GM19193 (cell line): Measurements from ENCODE around the gene GOLGA1.
A peak's percentile ranks its signal among the peaks of the same experiment; 100 is the strongest.

Source experiments
- POLR2A ChIP-seq: IDR thresholded peaks from 4 replicates; pipeline ENCODE4 v1.6.1; 2011; ENCODE audit not compliant: insufficient read depth, insufficient read length; ENCODE audit errors: extremely low read depth

GOLGA1 gene, protein sequence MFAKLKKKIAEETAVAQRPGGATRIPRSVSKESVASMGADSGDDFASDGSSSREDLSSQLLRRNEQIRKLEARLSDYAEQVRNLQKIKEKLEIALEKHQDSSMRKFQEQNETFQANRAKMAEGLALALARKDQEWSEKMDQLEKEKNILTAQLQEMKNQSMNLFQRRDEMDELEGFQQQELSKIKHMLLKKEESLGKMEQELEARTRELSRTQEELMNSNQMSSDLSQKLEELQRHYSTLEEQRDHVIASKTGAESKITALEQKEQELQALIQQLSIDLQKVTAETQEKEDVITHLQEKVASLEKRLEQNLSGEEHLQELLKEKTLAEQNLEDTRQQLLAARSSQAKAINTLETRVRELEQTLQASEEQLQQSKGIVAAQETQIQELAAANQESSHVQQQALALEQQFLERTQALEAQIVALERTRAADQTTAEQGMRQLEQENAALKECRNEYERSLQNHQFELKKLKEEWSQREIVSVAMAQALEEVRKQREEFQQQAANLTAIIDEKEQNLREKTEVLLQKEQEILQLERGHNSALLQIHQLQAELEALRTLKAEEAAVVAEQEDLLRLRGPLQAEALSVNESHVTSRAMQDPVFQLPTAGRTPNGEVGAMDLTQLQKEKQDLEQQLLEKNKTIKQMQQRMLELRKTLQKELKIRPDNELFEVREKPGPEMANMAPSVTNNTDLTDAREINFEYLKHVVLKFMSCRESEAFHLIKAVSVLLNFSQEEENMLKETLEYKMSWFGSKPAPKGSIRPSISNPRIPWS

DNA sequence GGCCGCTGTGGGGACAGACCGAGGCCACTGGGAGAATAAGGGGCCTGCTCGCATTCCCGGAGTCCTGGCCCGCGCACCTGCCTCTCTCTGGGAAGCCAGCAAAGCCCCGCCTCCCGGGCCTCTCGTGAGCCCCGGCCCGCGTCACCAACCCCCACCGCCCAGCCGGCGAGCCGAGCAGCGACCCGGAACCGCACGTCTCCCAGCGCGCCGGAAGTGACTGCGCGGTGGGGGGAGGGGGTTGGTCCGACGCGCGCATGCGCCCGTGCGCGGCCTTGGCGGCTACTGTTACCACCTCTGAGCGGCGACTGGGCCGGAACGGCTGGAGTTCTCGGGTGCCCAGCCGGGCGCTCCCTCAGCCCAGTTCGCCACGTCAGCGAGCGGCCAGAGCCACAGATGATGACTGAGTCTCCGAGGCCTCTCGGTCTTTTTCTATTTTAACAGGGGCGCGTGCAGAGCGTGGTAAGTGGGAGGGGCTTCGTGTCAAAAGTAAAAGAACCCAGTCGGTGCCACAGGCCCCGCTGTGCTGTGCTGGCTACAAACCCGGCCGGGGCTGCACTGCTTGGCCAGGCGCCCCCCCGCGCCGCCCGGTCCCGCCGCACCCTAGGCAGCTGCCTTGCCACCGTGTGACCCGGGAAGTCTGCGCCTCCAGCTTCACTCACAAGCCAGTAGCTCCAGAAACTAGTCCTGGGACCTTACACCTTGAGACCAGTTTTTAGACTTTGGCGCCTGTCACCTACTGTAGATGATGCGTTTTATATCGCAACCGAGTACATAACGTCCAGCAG, at the start of gene GOLGA1:
TSS of gene GOLGA1 (minus strand) at position 190 of the 785 bp plus-strand sequence. CDS start 2,372 bp downstream, outside the sequence.
- peak; percentile 91 for TF ChIP-seq POLR2A

DNA sequence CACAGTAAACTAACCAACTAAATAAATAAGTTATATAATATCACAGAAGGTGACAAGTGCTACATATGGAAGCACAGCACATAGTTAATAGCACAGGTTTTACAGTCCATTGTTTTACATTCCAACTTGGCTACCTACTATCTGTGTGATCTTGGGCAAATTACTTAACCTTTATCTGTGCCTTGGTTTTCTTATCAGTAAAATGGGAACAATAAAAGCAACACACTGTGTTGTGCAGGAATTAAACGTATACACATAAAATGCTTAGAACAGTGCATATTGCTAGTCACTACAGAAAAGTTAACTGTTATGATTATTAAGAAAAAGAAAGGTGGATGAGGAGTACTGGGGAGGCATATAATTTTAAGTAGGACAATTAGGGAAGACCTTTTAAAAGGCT, 42.8 kb upstream of the GOLGA1 start:
- no peak for TF ChIP-seq POLR2A

DNA sequence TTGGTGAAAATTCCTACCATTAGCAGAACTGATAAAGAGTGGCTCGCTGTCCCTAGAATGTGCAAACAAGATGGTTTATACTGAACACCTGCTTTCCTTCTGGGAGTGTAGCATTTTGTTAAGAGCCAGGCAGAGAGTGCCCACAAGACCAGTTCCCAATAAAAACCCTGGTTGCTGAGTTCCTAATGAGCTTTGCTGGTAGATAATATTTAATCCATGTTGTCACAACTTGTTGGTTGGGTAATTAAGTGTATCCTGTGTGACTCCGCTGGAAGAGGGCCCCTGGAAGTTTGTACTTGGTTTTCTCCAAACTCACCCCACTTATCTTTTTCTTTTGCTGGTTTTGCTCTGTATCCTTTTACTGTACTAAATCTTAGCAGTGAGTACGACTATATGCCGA, 39.5 kb upstream of the GOLGA1 start:
- no peak for TF ChIP-seq POLR2A

DNA sequence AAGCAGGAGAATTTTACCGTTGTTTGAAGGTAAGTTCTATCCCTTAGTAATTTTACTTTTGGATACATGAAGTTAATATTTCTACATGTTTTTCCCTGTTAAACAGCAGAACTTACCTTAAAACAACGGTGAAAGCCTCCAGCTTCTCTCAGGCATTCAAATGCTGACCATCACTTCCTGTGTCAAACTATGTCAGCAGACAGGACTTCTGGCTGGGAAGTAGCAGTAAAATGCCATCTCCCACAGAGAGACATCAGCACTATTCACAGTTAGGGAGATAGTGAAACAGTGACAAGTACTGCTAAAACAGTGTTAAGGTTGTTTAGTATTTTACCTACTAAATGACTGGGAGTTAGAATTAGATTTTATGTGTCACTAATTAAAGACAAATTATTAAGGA, 34.2 kb upstream of the GOLGA1 start:
- TF ChIP-seq POLR2A, result no peak

DNA sequence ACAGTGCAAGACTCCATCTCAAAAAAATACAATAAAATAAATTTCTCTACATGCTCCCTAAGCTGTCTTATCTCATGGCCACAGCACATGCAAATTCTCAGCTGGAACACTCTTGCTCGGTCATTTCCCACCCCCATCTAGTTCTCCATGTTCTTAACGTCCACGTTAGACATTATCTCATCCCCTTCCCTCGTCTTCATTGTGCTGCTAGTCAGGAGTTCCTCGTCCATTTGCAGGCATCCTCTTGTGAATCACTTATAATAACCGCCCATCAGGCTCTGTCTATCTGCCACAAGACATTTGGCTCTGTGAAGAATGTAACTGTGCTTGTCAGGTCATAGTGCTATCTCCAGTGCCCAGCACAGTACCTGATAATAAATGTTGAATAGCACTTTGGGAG, 32.9 kb upstream of the GOLGA1 start:
- no peak for TF ChIP-seq POLR2A

DNA sequence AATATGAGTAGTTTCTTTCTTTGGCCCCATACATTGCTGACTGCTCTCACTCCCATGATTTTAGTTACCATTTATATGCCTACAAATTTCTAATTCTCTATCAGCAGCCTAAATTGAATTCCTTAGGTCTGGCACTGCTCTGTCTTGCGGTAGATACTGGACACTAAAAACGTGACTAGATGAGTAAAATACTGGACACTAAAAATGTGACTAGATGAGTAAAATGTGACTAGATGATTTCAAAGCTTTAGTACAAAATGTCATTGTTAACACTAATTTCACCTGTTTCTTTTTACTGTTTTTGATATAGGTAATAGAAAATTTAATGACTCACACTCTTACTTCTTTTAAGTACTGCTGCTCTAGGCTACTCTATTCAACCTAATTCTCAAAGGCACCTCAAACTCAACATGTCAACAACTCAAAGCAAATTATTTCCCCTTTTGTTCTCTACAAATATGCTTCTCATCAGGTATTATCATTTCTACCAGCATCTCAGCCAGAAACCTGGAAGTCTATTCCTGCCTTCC, 31.4 kb upstream of the GOLGA1 start:
- no peak for TF ChIP-seq POLR2A

DNA sequence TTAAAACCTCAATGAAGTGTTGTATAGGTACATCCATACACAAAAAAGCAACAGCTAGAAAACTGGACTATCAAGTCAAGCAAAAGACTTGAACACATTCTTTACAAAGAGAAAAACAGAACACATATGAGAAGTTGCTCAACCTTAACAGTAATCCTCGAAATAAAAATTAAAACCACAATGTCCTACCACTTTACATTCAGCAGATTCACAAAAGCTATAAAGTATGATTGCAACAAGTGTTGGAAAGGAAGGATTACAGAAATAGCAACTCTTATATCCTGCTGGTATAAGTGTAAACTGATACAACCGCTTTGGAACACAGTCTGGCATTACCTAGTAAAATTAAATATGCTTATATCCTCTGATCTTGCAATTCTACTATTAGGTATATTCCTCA, 28.5 kb upstream of the GOLGA1 start:
- TF ChIP-seq POLR2A, result no peak

DNA sequence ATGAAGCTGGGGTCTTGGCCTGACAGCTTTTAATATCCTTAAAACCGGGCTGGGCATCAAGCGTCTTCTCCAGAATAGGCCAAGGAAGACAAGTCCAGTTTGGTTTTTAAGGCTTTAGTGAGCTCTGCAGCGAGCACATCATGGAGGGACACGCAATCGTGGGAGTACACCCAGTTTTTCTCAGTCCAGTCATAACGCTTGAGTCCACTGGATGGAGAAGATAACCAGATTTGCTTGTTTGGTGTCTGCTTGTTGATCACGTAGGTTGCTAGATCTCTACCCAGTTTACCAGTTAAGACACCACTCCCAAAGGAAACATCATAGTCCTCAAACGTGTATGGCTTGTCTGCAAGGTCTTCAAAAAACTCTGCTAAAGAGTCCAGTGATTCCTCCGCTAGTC, 27.4 kb upstream of the GOLGA1 start:
- TF ChIP-seq POLR2A, result no peak

DNA sequence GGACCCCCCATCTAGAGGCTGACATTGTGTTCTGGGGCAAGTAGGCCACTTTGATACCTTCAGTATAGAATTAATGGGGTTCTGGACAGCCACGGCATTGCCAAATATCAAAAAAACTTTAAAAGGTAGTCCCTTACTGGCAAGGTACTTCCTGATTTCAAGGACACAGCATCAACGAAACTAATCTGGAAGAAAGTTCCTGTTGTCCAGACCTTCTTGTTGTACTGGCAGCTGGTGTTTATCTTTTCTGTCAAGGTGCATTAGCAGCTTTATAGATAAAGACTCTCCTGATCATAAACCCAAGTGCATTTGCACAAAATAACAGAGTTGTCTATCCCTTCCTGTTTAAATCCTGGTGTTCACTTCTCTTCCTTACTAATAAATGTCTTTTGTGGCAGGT, 23.7 kb upstream of the GOLGA1 start:
- no peak for TF ChIP-seq POLR2A

DNA sequence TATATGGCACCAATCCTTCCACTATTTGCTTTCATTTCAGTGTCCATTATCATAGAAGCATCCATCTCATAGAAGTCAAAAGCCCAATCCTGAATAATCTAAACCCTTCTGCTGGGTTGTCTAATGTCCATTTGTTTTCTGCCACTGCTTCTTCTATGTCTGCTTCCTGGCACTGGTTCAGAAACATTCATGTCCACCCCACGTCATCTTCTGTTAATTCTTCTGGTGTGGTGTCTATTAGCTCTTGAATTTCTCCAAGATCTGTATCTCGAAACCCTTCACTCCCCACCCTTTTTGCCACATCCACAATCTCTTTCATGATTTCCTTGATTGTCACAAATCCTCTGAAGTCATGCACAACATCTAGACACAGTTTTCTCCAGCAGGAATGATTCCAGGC, 23.2 kb upstream of the GOLGA1 start:
- TF ChIP-seq POLR2A, result no peak

DNA sequence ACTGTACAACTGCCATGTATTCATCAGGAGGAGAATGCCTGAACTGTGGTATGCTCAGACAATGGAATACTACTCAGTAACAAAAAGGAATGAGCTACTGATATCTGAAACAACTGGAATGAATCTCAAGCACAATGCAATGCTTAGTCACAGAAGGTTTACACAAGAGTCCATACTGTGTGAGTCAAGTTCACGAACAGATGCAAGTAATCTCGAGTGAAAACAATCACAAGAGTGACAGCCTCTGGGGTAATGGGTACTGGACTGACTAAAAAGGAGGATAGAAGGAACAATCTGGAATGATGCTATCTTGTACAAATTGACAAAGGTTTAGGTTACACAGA, 19.5 kb upstream of the GOLGA1 start:
- TF ChIP-seq POLR2A, result no peak

DNA sequence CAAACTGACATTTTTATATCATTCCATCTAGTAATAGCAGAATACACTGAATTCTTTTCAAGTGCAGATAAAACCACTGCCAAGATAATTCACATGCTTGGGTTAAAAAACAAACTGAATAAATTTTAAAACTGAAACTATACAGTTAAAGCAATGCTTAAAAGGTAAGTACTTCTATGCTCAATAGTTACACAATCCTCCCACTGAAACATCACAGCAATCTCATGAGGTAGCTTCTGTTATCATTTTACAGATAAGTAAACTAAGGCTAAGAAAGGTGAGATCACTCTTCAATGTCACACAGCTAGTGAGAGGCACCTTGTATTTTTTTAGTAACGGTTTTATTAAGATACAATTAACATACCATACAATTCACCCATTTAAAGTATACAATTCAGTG, 13.4 kb upstream of the GOLGA1 start:
- no peak for TF ChIP-seq POLR2A

DNA sequence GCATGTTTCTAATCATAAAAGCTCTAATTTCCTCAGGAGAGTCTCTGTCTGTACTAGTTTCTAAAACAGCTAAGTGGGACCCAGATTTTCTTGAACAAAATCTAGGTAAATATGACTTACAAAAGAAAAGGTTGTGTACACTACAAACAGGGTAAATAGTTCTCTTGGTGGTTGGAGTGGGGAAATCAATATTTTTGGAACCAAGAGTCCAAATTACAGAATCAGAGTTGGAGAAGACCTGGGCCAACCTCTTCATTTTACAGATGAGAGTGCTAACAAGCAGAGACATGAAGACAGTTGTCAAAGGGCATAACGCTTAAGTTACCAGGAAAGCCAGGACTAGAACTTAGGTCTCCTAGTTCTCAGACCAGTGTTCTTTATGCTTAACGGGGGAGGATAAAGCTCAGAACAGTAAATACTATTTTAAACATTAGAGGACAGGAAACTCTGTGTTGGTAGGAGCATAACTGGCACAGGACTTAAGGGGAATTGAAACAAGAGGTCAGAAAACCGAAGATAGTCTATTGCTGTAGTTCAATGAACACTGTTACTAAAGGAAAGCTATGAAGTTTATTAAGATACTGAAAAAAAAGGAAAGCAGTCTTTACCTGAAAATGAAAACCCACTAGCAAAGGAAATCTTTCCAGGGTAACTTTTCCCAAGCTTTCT, 9.3 kb upstream of the GOLGA1 start:
- TF ChIP-seq POLR2A, result no peak

DNA sequence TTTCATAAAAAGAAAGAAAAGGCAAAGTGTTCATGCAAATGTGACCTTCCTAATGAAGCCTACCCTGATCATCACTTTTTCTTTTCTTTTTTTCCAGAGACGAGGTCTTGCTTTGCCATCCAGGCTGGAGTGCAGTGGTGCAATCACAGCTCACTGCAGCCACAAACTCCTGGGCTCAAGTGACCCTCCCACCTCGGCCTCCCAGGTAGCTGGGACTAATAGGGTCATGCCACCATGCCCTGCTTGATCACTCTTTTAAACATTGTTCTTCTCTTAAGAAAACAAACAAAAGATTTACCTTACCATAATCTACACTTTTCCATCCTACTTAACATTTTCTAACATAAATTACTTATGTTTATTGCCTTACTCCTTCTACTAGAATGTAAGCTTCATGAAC, 8.5 kb upstream of the GOLGA1 start:
- TF ChIP-seq POLR2A, result no peak
